ENCODE results near the gene ADAMTS17. TPM values are rescaled to one million over a fixed set of nuclear protein-coding genes. Genes with fewer than 3 reads are reported as not detected.

Gene ADAMTS17
- total RNA-seq, 1 experiment from 2014 or later: 1.8 TPM

DNA sequence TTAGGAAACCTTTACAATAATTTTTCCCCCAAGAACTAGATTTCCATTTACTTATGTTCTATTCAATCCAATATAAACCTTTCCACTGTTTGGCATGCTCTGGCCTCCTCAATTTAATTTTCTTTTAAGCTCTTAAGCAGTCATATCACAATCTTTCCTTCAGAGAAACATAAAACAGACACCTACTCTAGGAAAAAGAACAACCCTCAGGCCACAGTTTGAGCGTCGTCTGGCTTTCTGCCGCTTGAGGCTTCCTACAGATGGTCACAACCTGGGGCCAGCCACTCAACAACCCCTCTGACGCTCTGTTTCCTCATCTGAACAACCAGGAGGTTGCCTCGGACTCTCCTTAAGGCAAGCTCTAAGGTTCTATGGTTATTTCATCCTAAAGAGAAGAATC is 143.3 kb downstream of the ADAMTS17 start:
- ATAC-seq (no peak), DNase-seq (ENCODE audit: low spot score) (no peak)
- H3K36me3 Mint-ChIP-seq: no peaks in the 10 kb centered on the region
- no peak overlapping the region for H3K27ac Mint-ChIP-seq
- no peak overlapping the region for H3K4me3 Mint-ChIP-seq
- ChIA-PET CTCF (no interaction called here), POLR2A (interaction anchor here (0.6 kb wide), 1 partner anchor 1552 kb away, joined by 3 read pairs; no protein-coding TSS in a partner anchor)
- H3K9me3 Mint-ChIP-seq: no peaks in the 10 kb centered on the region
- H3K4me1 Mint-ChIP-seq: peaks cover 18% of the 10 kb centered on the region
- no peaks in the 10 kb centered on the region for H3K27me3 Mint-ChIP-seq (ENCODE audit: low read depth)
- TF ChIP-seq ZNF138 (CRISPR knock-in tag; conservative IDR thresholded peaks at IDR 0.05): no peak
- no peak for TF ChIP-seq GTF2I (CRISPR knock-in tag; conservative IDR thresholded peaks at IDR 0.05)
- no peak for TF ChIP-seq TEAD1 (CRISPR knock-in tag; IDR thresholded peaks at IDR 0.05)
- TF ChIP-seq, protein P1, sequence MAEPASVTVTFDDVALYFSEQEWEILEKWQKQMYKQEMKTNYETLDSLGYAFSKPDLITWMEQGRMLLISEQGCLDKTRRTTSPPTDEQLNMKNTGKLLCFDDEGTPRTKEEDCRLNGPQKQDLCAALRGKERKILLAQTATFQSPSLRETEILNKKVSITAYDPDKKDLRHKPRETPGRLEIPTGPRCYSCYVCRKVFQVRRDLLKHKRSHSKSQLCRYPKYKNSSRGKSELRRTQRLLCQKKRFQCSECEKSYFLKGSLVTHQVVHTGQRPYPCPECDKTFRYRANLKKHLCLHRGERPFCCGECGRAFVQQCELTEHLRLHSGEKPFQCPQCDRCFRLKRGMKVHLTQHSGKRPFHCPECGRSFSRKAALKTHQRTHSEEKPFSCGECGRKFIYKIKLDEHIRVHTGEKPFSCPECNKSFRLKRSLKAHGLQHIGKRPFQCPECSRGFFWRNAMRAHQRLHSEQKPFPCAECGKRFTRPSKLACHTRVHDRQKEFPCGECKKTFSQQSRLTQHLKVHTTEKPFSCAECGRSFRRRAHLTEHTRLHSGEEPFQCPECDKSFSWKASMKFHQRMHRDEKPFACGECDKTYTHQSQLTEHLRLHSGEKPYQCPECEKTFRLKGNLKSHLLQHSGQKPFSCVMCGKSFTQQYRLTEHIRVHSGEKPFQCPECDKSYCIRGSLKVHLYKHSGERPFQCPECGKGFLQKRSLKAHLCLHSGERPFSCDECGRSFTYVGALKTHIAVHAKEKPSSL (CRISPR knock-in tag; conservative IDR thresholded peaks at IDR 0.05): no peak
- no peak for TF ChIP-seq ZNF219 (CRISPR knock-in tag; IDR thresholded peaks at IDR 0.05; ENCODE audit: borderline replicate concordance)
- TF ChIP-seq, protein P2, sequence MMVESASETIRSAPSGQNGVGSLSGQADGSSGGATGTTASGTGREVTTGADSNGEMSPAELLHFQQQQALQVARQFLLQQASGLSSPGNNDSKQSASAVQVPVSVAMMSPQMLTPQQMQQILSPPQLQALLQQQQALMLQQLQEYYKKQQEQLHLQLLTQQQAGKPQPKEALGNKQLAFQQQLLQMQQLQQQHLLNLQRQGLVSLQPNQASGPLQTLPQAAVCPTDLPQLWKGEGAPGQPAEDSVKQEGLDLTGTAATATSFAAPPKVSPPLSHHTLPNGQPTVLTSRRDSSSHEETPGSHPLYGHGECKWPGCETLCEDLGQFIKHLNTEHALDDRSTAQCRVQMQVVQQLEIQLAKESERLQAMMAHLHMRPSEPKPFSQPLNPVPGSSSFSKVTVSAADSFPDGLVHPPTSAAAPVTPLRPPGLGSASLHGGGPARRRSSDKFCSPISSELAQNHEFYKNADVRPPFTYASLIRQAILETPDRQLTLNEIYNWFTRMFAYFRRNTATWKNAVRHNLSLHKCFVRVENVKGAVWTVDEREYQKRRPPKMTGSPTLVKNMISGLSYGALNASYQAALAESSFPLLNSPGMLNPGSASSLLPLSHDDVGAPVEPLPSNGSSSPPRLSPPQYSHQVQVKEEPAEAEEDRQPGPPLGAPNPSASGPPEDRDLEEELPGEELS (CRISPR knock-in tag; IDR thresholded peaks at IDR 0.05): no peak
- no peak for TF ChIP-seq CREB1 (CRISPR knock-in tag; IDR thresholded peaks at IDR 0.05)
- TF ChIP-seq MYBL2 (CRISPR knock-in tag; IDR thresholded peaks at IDR 0.05): no peak
- TF ChIP-seq RELA (CRISPR knock-in tag; IDR thresholded peaks at IDR 0.05; ENCODE audit: borderline replicate concordance): no peak
- TF ChIP-seq SMAD4 (CRISPR knock-in tag; IDR thresholded peaks at IDR 0.05): no peak
- TF ChIP-seq FOXP1 (CRISPR knock-in tag; IDR thresholded peaks at IDR 0.05; ENCODE audit: borderline replicate concordance): no peak
- TF ChIP-seq, protein P3, sequence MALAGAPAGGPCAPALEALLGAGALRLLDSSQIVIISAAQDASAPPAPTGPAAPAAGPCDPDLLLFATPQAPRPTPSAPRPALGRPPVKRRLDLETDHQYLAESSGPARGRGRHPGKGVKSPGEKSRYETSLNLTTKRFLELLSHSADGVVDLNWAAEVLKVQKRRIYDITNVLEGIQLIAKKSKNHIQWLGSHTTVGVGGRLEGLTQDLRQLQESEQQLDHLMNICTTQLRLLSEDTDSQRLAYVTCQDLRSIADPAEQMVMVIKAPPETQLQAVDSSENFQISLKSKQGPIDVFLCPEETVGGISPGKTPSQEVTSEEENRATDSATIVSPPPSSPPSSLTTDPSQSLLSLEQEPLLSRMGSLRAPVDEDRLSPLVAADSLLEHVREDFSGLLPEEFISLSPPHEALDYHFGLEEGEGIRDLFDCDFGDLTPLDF (CRISPR knock-in tag; IDR thresholded peaks at IDR 0.05): no peak
- TF ChIP-seq GABPB1 (CRISPR knock-in tag; IDR thresholded peaks at IDR 0.05): no peak
- TF ChIP-seq, protein P4, sequence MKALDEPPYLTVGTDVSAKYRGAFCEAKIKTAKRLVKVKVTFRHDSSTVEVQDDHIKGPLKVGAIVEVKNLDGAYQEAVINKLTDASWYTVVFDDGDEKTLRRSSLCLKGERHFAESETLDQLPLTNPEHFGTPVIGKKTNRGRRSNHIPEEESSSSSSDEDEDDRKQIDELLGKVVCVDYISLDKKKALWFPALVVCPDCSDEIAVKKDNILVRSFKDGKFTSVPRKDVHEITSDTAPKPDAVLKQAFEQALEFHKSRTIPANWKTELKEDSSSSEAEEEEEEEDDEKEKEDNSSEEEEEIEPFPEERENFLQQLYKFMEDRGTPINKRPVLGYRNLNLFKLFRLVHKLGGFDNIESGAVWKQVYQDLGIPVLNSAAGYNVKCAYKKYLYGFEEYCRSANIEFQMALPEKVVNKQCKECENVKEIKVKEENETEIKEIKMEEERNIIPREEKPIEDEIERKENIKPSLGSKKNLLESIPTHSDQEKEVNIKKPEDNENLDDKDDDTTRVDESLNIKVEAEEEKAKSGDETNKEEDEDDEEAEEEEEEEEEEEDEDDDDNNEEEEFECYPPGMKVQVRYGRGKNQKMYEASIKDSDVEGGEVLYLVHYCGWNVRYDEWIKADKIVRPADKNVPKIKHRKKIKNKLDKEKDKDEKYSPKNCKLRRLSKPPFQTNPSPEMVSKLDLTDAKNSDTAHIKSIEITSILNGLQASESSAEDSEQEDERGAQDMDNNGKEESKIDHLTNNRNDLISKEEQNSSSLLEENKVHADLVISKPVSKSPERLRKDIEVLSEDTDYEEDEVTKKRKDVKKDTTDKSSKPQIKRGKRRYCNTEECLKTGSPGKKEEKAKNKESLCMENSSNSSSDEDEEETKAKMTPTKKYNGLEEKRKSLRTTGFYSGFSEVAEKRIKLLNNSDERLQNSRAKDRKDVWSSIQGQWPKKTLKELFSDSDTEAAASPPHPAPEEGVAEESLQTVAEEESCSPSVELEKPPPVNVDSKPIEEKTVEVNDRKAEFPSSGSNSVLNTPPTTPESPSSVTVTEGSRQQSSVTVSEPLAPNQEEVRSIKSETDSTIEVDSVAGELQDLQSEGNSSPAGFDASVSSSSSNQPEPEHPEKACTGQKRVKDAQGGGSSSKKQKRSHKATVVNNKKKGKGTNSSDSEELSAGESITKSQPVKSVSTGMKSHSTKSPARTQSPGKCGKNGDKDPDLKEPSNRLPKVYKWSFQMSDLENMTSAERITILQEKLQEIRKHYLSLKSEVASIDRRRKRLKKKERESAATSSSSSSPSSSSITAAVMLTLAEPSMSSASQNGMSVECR (CRISPR knock-in tag; IDR thresholded peaks at IDR 0.05; ENCODE audit: borderline replicate concordance): no peak

DNA sequence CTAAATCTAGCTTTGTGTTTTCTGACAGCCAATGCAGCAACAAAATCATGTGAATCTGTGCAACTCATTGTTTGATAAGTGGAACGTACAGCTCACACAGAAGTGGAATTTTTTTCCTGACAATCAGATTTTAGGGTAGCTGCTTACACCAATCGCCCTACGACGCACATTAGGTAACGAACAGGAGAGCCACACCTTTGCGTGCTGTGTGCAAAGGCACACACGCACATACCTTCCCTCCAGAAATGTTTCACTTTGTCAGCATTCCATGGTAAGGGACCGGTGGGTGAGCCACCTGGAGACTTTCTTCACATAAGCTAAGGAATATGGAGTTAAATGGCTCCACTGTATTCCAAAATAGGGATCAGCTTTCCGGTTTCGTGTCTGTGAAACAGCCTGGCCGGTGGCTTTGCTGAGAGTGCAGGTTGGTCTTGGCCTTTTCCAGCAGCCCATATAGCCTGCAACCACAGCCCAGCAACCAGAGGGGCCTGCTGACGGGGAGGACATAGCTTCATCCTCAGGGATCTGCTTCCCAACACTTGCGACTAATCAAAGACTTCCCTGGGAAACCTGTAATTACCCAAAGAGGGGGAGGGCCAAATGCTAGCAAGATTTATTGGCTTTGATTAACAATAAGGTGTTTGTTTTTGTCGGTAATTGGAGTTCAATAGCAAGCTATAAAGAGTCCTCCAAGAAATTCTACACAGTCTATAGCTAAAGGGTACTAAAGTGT is 145.3 kb downstream of the ADAMTS17 start:
- no peak overlapping the region for H3K27ac Mint-ChIP-seq
- ChIA-PET CTCF (interaction anchor here (1.0 to 1.1 kb wide), 2 partner anchors 153 to 213 kb away, joined by 3 read pairs; no protein-coding TSS in a partner anchor), POLR2A (no interaction called here)
- peaks cover 20% of the 10 kb centered on the region for H3K4me1 Mint-ChIP-seq
- H3K36me3 Mint-ChIP-seq: no peaks in the 10 kb centered on the region
- no peaks in the 10 kb centered on the region for H3K9me3 Mint-ChIP-seq
- DNase-seq (ENCODE audit: low spot score) (no peak), ATAC-seq (no peak)
- H3K27me3 Mint-ChIP-seq (ENCODE audit: low read depth): no peaks in the 10 kb centered on the region
- H3K4me3 Mint-ChIP-seq: no peak overlapping the region
- TF ChIP-seq SMAD3 (CRISPR knock-in tag; IDR thresholded peaks at IDR 0.05; ENCODE audit: borderline replicate concordance) (no peak), GABPB1 (CRISPR knock-in tag; IDR thresholded peaks at IDR 0.05) (no peak), FOXK1 (CRISPR knock-in tag; IDR thresholded peaks at IDR 0.05) (no peak), PRRX2 (CRISPR knock-in tag; IDR thresholded peaks at IDR 0.05) (no peak), TEAD4 (CRISPR knock-in tag; IDR thresholded peaks at IDR 0.05) (no peak), TP53 (CRISPR knock-in tag; IDR thresholded peaks at IDR 0.05) (no peak), IRF2 (CRISPR knock-in tag; IDR thresholded peaks at IDR 0.05; ENCODE audit: borderline replicate concordance, low read depth) (no peak), ZNF671 (CRISPR knock-in tag; IDR thresholded peaks at IDR 0.05) (no peak)
- TF ChIP-seq, protein P5, sequence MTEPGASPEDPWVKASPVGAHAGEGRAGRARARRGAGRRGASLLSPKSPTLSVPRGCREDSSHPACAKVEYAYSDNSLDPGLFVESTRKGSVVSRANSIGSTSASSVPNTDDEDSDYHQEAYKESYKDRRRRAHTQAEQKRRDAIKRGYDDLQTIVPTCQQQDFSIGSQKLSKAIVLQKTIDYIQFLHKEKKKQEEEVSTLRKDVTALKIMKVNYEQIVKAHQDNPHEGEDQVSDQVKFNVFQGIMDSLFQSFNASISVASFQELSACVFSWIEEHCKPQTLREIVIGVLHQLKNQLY (CRISPR knock-in tag; IDR thresholded peaks at IDR 0.05): no peak
- TF ChIP-seq, protein P6, sequence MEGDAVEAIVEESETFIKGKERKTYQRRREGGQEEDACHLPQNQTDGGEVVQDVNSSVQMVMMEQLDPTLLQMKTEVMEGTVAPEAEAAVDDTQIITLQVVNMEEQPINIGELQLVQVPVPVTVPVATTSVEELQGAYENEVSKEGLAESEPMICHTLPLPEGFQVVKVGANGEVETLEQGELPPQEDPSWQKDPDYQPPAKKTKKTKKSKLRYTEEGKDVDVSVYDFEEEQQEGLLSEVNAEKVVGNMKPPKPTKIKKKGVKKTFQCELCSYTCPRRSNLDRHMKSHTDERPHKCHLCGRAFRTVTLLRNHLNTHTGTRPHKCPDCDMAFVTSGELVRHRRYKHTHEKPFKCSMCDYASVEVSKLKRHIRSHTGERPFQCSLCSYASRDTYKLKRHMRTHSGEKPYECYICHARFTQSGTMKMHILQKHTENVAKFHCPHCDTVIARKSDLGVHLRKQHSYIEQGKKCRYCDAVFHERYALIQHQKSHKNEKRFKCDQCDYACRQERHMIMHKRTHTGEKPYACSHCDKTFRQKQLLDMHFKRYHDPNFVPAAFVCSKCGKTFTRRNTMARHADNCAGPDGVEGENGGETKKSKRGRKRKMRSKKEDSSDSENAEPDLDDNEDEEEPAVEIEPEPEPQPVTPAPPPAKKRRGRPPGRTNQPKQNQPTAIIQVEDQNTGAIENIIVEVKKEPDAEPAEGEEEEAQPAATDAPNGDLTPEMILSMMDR (IDR thresholded peaks at IDR 0.05): no peak
